ENCODE measurements around the gene AHDC1. TPM values are rescaled to one million over a fixed set of nuclear protein-coding genes. Genes with fewer than 3 reads are reported as not detected.

The AHDC1 gene
- total and polyA plus RNA-seq, 2 of the 13 experiments (the other 11 are each of a cell fraction or from before 2014, with no cell fraction given), result 1.0 to 2.7 TPM

DNA sequence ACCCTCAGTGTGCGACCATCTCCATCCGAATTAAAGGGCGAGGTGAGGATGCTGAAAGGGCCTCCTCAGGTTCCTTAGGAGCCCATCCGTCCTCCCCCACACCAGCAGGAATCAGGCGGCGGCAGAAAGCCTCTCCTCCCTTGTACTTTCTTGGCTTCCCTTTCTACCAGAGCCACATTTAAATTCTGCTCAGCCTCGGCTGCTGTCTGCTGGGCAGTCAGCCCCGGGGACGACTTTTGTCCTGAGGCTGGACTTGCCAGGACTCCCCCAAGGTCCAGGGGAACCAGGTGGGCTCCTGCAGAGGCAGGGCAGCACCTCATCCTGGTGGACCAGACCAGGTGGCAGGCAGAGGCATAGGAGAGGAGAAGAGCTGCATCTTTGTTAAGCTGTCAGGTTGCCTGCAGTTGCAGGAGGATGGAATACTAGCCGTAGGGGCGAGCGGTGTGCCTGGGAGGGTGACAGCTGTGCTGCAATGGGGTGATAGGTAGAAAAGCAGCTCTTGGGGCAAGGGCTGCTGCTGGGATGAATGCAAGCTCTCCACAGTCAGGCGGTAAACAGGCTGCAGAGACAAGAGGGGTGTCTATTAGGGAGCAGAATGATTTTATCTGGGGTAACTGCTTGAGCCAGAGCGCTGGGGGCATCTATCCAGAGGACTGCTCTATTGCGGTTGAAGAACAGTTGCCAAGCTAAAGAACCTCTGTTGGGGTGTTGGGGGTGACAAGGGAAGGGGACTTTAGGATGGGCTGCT lies 67.8 kb downstream of the AHDC1 start:
- no TSS peak for BruUV-seq (replicated peaks)
- WGBS (ENCODE audit: low lambda C conversion rate), result 95% methylated on average over 15 of the region's 15 CpGs
- H3K79me2 ChIP-seq (ENCODE audit: insufficient read depth, low read length), result no peaks in the 10 kb centered on the region
- no peak overlapping the region for H3K27ac ChIP-seq (ENCODE audit: extremely low read length, insufficient read depth, low read length)
- ChIA-PET CTCF (ENCODE audit: low intra/inter-chr PET ratio, low total read pairs) (no interaction called here), POLR2A (interaction anchor here (1.3 kb wide), 1 partner anchor 34 kb away, joined by 3 read pairs; no protein-coding TSS in a partner anchor)
- H4K20me1 ChIP-seq (ENCODE audit: insufficient read depth, low read length), result no peaks in the 10 kb centered on the region
- no peaks in the 10 kb centered on the region for H3K9me3 ChIP-seq (ENCODE audit: low read length)
- ATAC-seq, result no peak
- no peak overlapping the region for H3K4me2 ChIP-seq (ENCODE audit: low read depth, low read length)
- FAIRE-seq, result no peak
- no peaks in the 10 kb centered on the region for H3K27me3 ChIP-seq (ENCODE audit: control insufficient read depth in 1 of 2, insufficient read depth in 2 of 2, low read length in 2 of 2)
- no peak overlapping the region for H3K4me3 ChIP-seq (replicated peaks in 1 of 3; ENCODE audit: insufficient read depth in 1 of 3, low read depth in 2 of 3, low read length in 3 of 3)
- H2AFZ ChIP-seq (ENCODE audit: low read length), result no peak overlapping the region
- no peak for DNase-seq (ENCODE audit: low spot score)
- H3K36me3 ChIP-seq (replicated peaks in 1 of 2; ENCODE audit: control insufficient read depth in 1 of 2, insufficient read depth in 2 of 2, low read length in 2 of 2), result peaks cover 0 to 3% of the 10 kb centered on the region in 2 experiments; a peak in 2 of 5 replicates
- intact Hi-C loops (cut with micrococcal nuclease; ENCODE audit: unreplicated experiment) (no loop called here), in situ Hi-C loops (cut with HindIII; ENCODE audit: extremely low pct_ligation_motif_present, low pct_unique_long_range_greater_than_20kb) (no loop called here)
- H3K4me1 ChIP-seq (ENCODE audit: insufficient read depth, low read length), result peaks cover 17% of the 10 kb centered on the region
- no peak overlapping the region for H3K9ac ChIP-seq (ENCODE audit: insufficient read depth, low read depth, low read length)
- TF ChIP-seq ZNF564 (CRISPR knock-in tag; IDR thresholded peaks at IDR 0.05) (no peak), MYNN (CRISPR knock-in tag; IDR thresholded peaks at IDR 0.05; ENCODE audit: low read depth) (no peak), BORCS8-MEF2B (CRISPR knock-in tag; IDR thresholded peaks at IDR 0.05) (no peak), ZNF484 (CRISPR knock-in tag; IDR thresholded peaks at IDR 0.05; ENCODE audit: borderline replicate concordance, low read depth) (no peak), MTF2 (CRISPR knock-in tag; IDR thresholded peaks at IDR 0.05; ENCODE audit: borderline replicate concordance) (no peak), ZNF136 (CRISPR knock-in tag; IDR thresholded peaks at IDR 0.05; ENCODE audit: low read depth) (no peak), EZH2 (conservative IDR thresholded peaks at IDR 0.05; ENCODE audit: low read depth, low read length) (no peak), MNT (IDR thresholded peaks at IDR 0.05) (no peak), MAZ (IDR thresholded peaks at IDR 0.05; ENCODE audit: borderline replicate concordance, low read depth, low read length) (no peak), MAZ (CRISPR knock-in tag; IDR thresholded peaks at IDR 0.05; ENCODE audit: low read depth) (no peak), RFXAP (CRISPR knock-in tag; IDR thresholded peaks at IDR 0.05; ENCODE audit: borderline replicate concordance) (no peak), ZNF263 (CRISPR knock-in tag; IDR thresholded peaks at IDR 0.05) (no peak)
- TF ChIP-seq, protein P1, sequence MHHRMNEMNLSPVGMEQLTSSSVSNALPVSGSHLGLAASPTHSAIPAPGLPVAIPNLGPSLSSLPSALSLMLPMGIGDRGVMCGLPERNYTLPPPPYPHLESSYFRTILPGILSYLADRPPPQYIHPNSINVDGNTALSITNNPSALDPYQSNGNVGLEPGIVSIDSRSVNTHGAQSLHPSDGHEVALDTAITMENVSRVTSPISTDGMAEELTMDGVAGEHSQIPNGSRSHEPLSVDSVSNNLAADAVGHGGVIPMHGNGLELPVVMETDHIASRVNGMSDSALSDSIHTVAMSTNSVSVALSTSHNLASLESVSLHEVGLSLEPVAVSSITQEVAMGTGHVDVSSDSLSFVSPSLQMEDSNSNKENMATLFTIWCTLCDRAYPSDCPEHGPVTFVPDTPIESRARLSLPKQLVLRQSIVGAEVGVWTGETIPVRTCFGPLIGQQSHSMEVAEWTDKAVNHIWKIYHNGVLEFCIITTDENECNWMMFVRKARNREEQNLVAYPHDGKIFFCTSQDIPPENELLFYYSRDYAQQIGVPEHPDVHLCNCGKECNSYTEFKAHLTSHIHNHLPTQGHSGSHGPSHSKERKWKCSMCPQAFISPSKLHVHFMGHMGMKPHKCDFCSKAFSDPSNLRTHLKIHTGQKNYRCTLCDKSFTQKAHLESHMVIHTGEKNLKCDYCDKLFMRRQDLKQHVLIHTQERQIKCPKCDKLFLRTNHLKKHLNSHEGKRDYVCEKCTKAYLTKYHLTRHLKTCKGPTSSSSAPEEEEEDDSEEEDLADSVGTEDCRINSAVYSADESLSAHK (CRISPR knock-in tag; IDR thresholded peaks at IDR 0.05; ENCODE audit: borderline replicate concordance), result no peak
- TF ChIP-seq, protein P2, sequence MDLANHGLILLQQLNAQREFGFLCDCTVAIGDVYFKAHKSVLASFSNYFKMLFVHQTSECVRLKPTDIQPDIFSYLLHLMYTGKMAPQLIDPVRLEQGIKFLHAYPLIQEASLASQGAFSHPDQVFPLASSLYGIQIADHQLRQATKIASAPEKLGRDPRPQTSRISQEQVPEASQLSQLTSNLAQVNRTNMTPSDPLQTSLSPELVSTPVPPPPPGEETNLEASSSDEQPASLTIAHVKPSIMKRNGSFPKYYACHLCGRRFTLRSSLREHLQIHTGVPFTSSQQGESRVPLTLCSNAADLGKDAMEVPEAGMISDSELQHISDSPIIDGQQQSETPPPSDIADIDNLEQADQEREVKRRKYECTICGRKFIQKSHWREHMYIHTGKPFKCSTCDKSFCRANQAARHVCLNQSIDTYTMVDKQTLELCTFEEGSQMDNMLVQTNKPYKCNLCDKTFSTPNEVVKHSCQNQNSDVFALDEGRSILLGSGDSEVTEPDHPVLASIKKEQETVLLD (CRISPR knock-in tag; IDR thresholded peaks at IDR 0.05; ENCODE audit: low read depth), result no peak
- TF ChIP-seq, protein P3, sequence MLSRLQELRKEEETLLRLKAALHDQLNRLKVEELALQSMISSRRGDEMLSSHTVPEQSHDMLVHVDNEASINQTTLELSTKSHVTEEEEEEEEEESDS (CRISPR knock-in tag; IDR thresholded peaks at IDR 0.05; ENCODE audit: borderline replicate concordance), result no peak
- TF ChIP-seq, protein P4, sequence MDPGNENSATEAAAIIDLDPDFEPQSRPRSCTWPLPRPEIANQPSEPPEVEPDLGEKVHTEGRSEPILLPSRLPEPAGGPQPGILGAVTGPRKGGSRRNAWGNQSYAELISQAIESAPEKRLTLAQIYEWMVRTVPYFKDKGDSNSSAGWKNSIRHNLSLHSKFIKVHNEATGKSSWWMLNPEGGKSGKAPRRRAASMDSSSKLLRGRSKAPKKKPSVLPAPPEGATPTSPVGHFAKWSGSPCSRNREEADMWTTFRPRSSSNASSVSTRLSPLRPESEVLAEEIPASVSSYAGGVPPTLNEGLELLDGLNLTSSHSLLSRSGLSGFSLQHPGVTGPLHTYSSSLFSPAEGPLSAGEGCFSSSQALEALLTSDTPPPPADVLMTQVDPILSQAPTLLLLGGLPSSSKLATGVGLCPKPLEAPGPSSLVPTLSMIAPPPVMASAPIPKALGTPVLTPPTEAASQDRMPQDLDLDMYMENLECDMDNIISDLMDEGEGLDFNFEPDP (CRISPR knock-in tag; conservative IDR thresholded peaks at IDR 0.05), result no peak

Data from HepG2 (cell line).